Transverse colon (tissue), 4 donors: ENCODE measurements around the gene SSBP4. TPM values are rescaled to one million over a fixed set of nuclear protein-coding genes. Genes with fewer than 3 reads are reported as not detected.

Experiments
- DNase-seq: peaks from one replicate; pipeline ENCODE4 v3.0.0-alpha.2; 2019
- H3K27ac ChIP-seq, 4 donors: fragments of 200-600 bp; sonication (generic); 2 replicates each; pipeline ENCODE4 v1.5.1; 2016 to 2018; ENCODE audit warnings: inconsistent platforms in 4 of 4
- H3K27me3 ChIP-seq: fragments of 200-600 bp; sonication (generic); 2 replicates; pipeline ENCODE4 v1.5.1; 2017; ENCODE audit warnings: inconsistent platforms
- H3K36me3 ChIP-seq, 4 donors: fragments of 200-600 bp; sonication (generic); 2 replicates each; pipeline ENCODE4 v1.5.1; 2017 to 2019; ENCODE audit warnings: inconsistent platforms in 4 of 4
- H3K4me1 ChIP-seq, 4 donors: fragments of 200-600 bp; sonication (generic); 2 replicates each; pipeline ENCODE4 v1.5.1; 2017 to 2020; ENCODE audit warnings: inconsistent platforms in 4 of 4
- H3K4me3 ChIP-seq, 4 donors: fragments of 200-600 bp; sonication (generic); 1 replicate in 1 of 4; 2 replicates in 3 of 4; pipeline versions ENCODE4 v1.5.1 to v1.6.1; 2017 to 2019; ENCODE audit warnings: inconsistent platforms in 4 of 4
- H3K9me3 ChIP-seq, 2 donors: fragments of 200-600 bp; sonication (generic); 2 replicates each; pipeline ENCODE4 v1.5.1; 2017 to 2019; ENCODE audit warnings: inconsistent platforms in 2 of 2
- EP300 ChIP-seq: sonication (generic); formaldehyde crosslinking; IDR thresholded peaks from one replicate; pipeline ENCODE4 v1.6.1; 2017; ENCODE audit warnings: antibody characterized with exemption, low read depth
- POLR2A ChIP-seq: fragments of 450-650 bp; IDR thresholded peaks from one replicate; pipeline ENCODE4 v1.6.1; 2016; ENCODE audit warnings: antibody characterized with exemption, mild to moderate bottlenecking, moderate library complexity
- POLR2AphosphoS5 ChIP-seq, 3 donors: sonication (generic); formaldehyde crosslinking; IDR thresholded peaks; one replicate each; pipeline ENCODE4 v1.6.1; 2016; ENCODE audit warnings: antibody characterized with exemption in 3 of 3
- WGBS, 2 donors: methylation state at CpG; one replicate each; pipeline ENCODE4 v1.1.5; 2018; ENCODE audit warnings: low coverage in 1 of 2; 5-methylcytosine and 5-hydroxymethylcytosine counted together
- in situ Hi-C, 4 donors: fragments of 200-750 bp; cut with MboI; loops; one replicate each; pipeline versions ENCODE4 v1.15.0 to v1.15.1; 2017; ENCODE audit warnings: low sequenced_read_pairs in 3 of 4, low pct_ligation_motif_present in 1 of 4, low pct_unique_long_range_greater_than_20kb in 1 of 4
- intact Hi-C: fragments of 100-400 bp; cut with DNase I; formaldehyde crosslinking; loops from one replicate; pipeline ENCODE4 v1.15.1; 2023; ENCODE audit warnings: low total_unique reads
- total RNA-seq, 4 donors: library from RNA; depleted of rRNA; stranded (reverse); fragments of >200 nt; gene quantifications; one replicate each; pipeline ENCODE4 v1.1.0, GENCODE V29; 2016
- TF ChIP-seq, protein P1 (sequence below), 5 experiments: fragments of 200-600 bp in 3 of 5; fragments of 450-650 bp in 2 of 5; sonication (generic) in 3 of 5; IDR thresholded peaks; 1 replicate in 2 of 5; 2 replicates in 3 of 5; pipeline ENCODE4 v1.5.1; 2016 to 2017; ENCODE audit warnings: antibody characterized with exemption in 5 of 5, inconsistent platforms in 3 of 5, mild to moderate bottlenecking in 2 of 5, moderate library complexity in 1 of 5

The SSBP4 gene
- total RNA-seq, 4 donors from 2014 or later, result 9.4 to 40.4 (median 32.2) TPM

DNA sequence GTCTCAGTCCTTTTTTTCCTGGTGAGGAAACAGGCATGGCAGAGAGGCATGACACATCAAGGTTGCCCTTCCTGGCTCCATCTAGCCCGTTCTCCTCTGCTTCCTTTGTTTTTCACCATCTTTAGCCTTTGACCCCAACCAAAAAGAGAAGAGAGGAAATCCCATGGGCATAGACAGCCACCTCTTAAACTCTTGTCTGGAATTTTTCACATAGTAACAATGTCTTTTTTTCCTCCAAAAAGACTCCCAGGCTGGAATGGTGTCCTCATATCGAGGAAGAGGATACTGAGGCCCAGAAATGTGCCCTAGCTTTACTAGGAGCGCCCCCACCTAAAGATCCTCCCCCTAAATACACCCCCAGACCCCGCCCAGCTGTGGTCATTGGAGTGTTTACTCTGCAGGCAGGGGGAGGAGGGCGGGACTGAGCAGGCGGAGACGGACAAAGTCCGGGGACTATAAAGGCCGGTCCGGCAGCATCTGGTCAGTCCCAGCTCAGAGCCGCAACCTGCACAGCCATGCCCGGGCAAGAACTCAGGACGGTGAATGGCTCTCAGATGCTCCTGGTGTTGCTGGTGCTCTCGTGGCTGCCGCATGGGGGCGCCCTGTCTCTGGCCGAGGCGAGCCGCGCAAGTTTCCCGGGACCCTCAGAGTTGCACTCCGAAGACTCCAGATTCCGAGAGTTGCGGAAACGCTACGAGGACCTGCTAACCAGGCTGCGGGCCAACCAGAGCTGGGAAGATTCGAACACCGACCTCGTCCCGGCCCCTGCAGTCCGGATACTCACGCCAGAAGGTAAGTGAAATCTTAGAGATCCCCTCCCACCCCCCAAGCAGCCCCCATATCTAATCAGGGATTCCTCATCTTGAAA lies 33.3 kb upstream of the SSBP4 start, which contains the start of gene GDF15:
Gene GDF15, plus strand, starts transcription at position 484 of the 868 bp plus-strand sequence. Its CDS starts 32 bp downstream, at position 516.
- H3K4me3 ChIP-seq, result peak within 1 kb of the TSS in 3 of 4 donors; percentile 32 to 47 (median 44)
- H3K27ac ChIP-seq, result peak within 1 kb of the TSS; percentile 75 to 83 (median 78)
- H3K4me1 ChIP-seq, result peaks cover 10 to 39% (median 21%) of the 10 kb centered on the region in 4 donors
- H3K27me3 ChIP-seq, result no peaks in the 10 kb centered on the region
- in situ Hi-C loops, result no loop called here
- H3K36me3 ChIP-seq, result no peaks in the 10 kb centered on the region
- H3K9me3 ChIP-seq, result no peaks in the 10 kb centered on the region
- intact Hi-C loops, result no loop called here
- TF ChIP-seq, protein P1, sequence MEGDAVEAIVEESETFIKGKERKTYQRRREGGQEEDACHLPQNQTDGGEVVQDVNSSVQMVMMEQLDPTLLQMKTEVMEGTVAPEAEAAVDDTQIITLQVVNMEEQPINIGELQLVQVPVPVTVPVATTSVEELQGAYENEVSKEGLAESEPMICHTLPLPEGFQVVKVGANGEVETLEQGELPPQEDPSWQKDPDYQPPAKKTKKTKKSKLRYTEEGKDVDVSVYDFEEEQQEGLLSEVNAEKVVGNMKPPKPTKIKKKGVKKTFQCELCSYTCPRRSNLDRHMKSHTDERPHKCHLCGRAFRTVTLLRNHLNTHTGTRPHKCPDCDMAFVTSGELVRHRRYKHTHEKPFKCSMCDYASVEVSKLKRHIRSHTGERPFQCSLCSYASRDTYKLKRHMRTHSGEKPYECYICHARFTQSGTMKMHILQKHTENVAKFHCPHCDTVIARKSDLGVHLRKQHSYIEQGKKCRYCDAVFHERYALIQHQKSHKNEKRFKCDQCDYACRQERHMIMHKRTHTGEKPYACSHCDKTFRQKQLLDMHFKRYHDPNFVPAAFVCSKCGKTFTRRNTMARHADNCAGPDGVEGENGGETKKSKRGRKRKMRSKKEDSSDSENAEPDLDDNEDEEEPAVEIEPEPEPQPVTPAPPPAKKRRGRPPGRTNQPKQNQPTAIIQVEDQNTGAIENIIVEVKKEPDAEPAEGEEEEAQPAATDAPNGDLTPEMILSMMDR (IDR thresholded peaks at IDR 0.05), result peak; percentile 51 to 89 (median 76)
- TF ChIP-seq POLR2A (peak; percentile 93), POLR2AphosphoS5 (IDR thresholded peaks at IDR 0.05) (peak; percentile 92 to 99 (median 98)), EP300 (no peak)
- DNase-seq, result peak; percentile 96
- WGBS, 2 donors, result 14 to 24% methylated on average over 1 to 31 of the region's 33 CpGs

DNA sequence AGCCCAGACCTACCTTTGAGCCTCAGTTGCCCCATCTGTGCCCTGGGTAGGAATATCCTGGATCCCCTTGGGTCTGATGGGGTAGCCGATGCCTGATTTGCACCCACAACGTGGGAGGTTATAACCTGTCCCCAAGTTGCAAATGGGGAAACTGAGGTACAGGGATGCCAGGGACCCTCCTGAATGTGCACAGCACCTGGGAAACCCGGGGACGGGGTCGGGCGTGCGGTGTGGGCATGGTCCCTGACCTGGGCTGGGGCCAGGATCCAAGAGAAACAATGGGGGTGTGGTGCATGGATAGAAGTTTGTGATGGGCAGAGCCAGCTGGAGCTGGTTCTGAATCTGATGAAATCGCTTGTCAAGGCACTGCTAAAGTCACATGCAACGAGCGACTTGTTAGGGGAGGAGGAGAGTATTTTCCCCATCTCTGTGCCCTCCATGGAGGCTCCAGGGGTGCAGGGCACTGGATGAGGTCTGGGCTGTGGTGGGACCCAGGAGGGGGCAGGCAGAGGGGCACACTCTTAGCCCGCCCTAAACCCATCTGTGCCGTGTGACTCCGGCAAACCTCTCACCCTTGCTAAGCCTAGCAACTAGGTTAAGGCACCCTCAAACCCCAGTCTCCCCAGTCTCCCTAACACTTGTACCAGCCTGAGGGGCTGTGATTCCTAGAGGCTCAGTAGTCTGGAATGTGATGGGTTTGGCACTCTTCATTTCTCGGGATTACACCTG lies 32.5 kb upstream of the SSBP4 start:
- Histone ChIP-seq H3K27me3 (no peaks in the 10 kb centered on the region), H3K4me1 (peaks cover 9 to 35% (median 18%) of the 10 kb centered on the region in 4 donors), H3K4me3 (peak overlapping the region in 3 of 4 donors; percentile 32 to 47 (median 44)), H3K27ac (peak overlapping the region; percentile 75 to 83 (median 78)), H3K9me3 (no peaks in the 10 kb centered on the region), H3K36me3 (no peaks in the 10 kb centered on the region)
- TF ChIP-seq POLR2AphosphoS5 (IDR thresholded peaks at IDR 0.05) (peak in 1 of 3 donors; percentile 50), EP300 (no peak)
- DNase-seq, result peak; percentile 57
- intact Hi-C loops, result no loop called here
- in situ Hi-C loops, result no loop called here
- 31 to 43% methylated on average over 5 to 14 of the region's 14 CpGs for WGBS, 2 donors

DNA sequence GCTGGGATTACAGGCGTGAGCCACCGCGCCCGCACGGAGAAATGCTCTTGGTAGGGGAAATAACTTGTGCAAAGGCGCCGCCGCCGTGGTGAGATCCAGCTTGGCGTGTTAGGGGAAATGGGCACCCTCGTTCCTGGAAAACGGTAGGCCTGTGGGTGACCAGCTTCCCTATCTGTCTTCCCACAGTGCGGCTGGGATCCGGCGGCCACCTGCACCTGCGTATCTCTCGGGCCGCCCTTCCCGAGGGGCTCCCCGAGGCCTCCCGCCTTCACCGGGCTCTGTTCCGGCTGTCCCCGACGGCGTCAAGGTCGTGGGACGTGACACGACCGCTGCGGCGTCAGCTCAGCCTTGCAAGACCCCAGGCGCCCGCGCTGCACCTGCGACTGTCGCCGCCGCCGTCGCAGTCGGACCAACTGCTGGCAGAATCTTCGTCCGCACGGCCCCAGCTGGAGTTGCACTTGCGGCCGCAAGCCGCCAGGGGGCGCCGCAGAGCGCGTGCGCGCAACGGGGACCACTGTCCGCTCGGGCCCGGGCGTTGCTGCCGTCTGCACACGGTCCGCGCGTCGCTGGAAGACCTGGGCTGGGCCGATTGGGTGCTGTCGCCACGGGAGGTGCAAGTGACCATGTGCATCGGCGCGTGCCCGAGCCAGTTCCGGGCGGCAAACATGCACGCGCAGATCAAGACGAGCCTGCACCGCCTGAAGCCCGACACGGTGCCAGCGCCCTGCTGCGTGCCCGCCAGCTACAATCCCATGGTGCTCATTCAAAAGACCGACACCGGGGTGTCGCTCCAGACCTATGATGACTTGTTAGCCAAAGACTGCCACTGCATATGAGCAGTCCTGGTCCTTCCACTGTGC lies 30.9 kb upstream of the SSBP4 start:
- TF ChIP-seq EP300 (no peak), POLR2AphosphoS5 (IDR thresholded peaks at IDR 0.05) (peak; percentile 39 to 79 (median 77)), POLR2A (peak; percentile 73)
- TF ChIP-seq, protein P1 (IDR thresholded peaks at IDR 0.05), result peak; percentile 97 to 100 (median 100)
- Histone ChIP-seq H3K9me3 (no peaks in the 10 kb centered on the region), H3K36me3 (no peaks in the 10 kb centered on the region), H3K4me1 (peaks cover 9 to 35% (median 18%) of the 10 kb centered on the region in 4 donors), H3K27ac (peak overlapping the region; percentile 60 to 83 (median 78)), H3K27me3 (no peaks in the 10 kb centered on the region), H3K4me3 (peak overlapping the region in 3 of 4 donors; percentile 5 to 47 (median 33))
- 3% methylated on average over 74 of the region's 86 CpGs; no CpG with 5 or more reads in 1 of the 2 donors for WGBS, 2 donors
- in situ Hi-C loops (no loop called here), intact Hi-C loops (no loop called here)
- peak; percentile 88 for DNase-seq
